DND-41 (cell line): ENCODE data around the gene SMIM35.

ENCODE experiments used
- EZH2 ChIP-seq: IDR thresholded peaks from 3 replicates; pipeline ENCODE4 v1.6.1; 2012; ENCODE audit warnings: borderline replicate concordance, low read depth, mild to moderate bottlenecking, moderate library complexity, low read length, inconsistent platforms; ENCODE audit not compliant: severe bottlenecking
- TF ChIP-seq, protein P1 (sequence below): IDR thresholded peaks from 2 replicates; pipeline ENCODE4 v1.5.1; 2012; ENCODE audit warnings: borderline replicate concordance, low read length, moderate library complexity, mild to moderate bottlenecking; ENCODE audit not compliant: poor library complexity, severe bottlenecking; ENCODE audit errors: extremely low read depth

DNA sequence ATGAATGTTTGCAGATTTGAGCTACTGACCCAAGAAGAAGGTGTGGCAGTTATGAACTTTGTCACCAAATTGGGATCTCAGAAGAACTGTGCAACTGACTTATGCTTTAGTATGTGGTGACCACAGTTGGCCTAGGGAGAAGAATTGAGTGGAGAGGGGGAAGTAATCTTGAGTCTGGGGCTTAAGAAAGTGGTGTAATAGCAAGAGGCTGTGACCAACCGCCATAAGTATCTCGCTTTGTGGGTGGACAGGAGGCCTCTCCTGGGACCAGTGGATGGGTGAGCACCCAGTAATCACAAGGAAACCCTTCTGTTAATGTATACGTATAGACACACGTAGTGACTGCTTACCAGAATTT lies 113.3 kb downstream of the SMIM35 start:
- TF ChIP-seq, protein P1, sequence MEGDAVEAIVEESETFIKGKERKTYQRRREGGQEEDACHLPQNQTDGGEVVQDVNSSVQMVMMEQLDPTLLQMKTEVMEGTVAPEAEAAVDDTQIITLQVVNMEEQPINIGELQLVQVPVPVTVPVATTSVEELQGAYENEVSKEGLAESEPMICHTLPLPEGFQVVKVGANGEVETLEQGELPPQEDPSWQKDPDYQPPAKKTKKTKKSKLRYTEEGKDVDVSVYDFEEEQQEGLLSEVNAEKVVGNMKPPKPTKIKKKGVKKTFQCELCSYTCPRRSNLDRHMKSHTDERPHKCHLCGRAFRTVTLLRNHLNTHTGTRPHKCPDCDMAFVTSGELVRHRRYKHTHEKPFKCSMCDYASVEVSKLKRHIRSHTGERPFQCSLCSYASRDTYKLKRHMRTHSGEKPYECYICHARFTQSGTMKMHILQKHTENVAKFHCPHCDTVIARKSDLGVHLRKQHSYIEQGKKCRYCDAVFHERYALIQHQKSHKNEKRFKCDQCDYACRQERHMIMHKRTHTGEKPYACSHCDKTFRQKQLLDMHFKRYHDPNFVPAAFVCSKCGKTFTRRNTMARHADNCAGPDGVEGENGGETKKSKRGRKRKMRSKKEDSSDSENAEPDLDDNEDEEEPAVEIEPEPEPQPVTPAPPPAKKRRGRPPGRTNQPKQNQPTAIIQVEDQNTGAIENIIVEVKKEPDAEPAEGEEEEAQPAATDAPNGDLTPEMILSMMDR: no peak
- TF ChIP-seq EZH2: no peak
